Measurements from ENCODE around the gene GCK.

DNA sequence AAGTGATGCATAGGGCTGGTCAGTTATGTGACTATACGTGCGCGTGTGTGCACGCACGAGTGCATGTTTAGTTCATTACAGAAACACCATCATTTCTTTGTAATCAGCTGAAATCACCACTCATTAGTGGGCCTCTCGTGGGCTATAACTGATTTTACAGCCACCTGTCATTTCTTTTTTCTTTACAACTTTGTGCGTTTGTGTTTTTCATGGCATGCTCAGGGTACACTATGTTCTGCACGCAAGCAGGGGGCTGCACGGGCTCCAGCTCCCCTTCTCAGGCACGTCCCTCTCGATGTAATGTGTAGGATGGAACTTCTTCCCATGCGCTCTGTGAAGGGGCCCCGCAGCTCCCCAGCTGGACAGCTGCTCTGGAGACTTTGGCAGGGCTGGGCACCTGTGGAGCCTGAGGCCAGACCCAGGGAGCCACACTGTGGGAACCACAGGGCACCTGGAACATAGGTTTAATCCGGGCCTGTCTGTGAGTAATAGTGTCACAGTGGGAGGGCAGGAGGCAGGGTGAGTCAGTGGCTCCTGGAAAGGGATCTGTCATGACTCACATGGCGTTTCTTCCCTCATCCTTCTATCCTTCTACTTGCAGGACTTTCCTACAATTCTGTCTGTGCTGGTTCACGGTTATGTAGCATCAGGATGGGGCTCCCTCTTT lies 4.9 kb downstream of the GCK start:
- TF ChIP-seq CTCF (IDR thresholded peaks at IDR 0.05) (no peak), EZH2 (IDR thresholded peaks at IDR 0.05; ENCODE audit: borderline replicate concordance, insufficient read depth, low read depth, low read length, poor library complexity, severe bottlenecking) (no peak)
